Thoracic aorta (tissue), 2 donors: ENCODE data around the gene RECK. TPM values are rescaled to one million over a fixed set of nuclear protein-coding genes. Genes with fewer than 3 reads are reported as not detected.
"Not testable (repeated sequence)": the region's sequence is repeated elsewhere in the genome, so short reads cannot be mapped to it uniquely, and the experiment has no call there.

Experiments used
- ATAC-seq: fragments of 150-250 bp; one replicate; pipeline ENCODE4 v1.8.0; 2017; ENCODE audit warnings: low read depth; ENCODE audit not compliant: insufficient number of reproducible peaks, low FRiP score
- DNase-seq: peaks from one replicate; pipeline ENCODE4 v3.0.0-alpha.2; 2020; ENCODE audit warnings: low spot score
- H3K27ac ChIP-seq, 2 donors: fragments of 200-600 bp; sonication (generic); 1 replicate in 1 of 2; 2 replicates in 1 of 2; pipeline ENCODE4 v1.5.1; 2016; ENCODE audit warnings: mild to moderate bottlenecking in 2 of 2, moderate library complexity in 2 of 2
- H3K27me3 ChIP-seq: fragments of 200-600 bp; sonication (generic); replicated peaks from 2 replicates; pipeline ENCODE4 v1.6.0; 2016; ENCODE audit warnings: mild to moderate bottlenecking; ENCODE audit not compliant: insufficient read depth
- H3K36me3 ChIP-seq: fragments of 200-600 bp; sonication (generic); one replicate; pipeline ENCODE4 v1.5.1; 2016
- H3K4me1 ChIP-seq, 2 donors: fragments of 200-600 bp; sonication (generic); 1 replicate in 1 of 2; 2 replicates in 1 of 2; pipeline versions ENCODE4 v1.5.1 to v1.6.0; 2016; ENCODE audit warnings: low read depth in 2 of 2, mild to moderate bottlenecking in 1 of 2; ENCODE audit not compliant: control insufficient read depth in 1 of 2
- H3K4me3 ChIP-seq: fragments of 200-600 bp; sonication (generic); 2 replicates; pipeline ENCODE4 v1.5.1; 2016; ENCODE audit warnings: mild to moderate bottlenecking
- H3K9me3 ChIP-seq: fragments of 200-600 bp; sonication (generic); 2 replicates; pipeline ENCODE4 v1.5.1; 2016
- total RNA-seq, 2 donors: library from RNA; depleted of rRNA; stranded (reverse); fragments of >200 nt; gene quantifications; one replicate each; pipeline versions ENCODE4 v1.1.0 to v1.2.3, GENCODE V29; 2016
- TF ChIP-seq, protein P1 (sequence below): fragments of 200-600 bp; sonication (generic); IDR thresholded peaks from one replicate; pipeline ENCODE4 v1.5.1; 2019; ENCODE audit warnings: antibody characterized with exemption

The RECK gene
- total RNA-seq, 2 donors from 2014 or later, result 19.8 to 30.5 TPM

DNA sequence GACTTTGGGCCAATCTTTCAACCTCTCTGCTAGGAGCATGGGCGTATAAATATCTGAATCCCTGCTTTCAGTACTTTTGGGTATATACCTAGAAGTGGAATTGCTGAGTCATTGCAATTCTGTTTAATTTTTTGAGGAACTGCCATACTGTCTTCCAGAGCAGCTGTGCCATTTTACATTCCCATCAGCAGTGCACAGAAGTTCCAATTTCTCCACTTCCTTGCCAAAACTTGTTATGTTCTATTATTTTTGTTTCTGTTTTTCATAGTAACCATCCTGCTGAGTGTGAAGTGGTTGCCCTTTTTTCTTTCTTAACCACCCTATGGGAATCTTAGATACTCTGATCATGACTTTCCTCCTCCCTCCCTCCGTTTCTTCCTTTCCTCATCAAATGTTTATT, 121.4 kb downstream of the RECK start:
- TF ChIP-seq, protein P1, sequence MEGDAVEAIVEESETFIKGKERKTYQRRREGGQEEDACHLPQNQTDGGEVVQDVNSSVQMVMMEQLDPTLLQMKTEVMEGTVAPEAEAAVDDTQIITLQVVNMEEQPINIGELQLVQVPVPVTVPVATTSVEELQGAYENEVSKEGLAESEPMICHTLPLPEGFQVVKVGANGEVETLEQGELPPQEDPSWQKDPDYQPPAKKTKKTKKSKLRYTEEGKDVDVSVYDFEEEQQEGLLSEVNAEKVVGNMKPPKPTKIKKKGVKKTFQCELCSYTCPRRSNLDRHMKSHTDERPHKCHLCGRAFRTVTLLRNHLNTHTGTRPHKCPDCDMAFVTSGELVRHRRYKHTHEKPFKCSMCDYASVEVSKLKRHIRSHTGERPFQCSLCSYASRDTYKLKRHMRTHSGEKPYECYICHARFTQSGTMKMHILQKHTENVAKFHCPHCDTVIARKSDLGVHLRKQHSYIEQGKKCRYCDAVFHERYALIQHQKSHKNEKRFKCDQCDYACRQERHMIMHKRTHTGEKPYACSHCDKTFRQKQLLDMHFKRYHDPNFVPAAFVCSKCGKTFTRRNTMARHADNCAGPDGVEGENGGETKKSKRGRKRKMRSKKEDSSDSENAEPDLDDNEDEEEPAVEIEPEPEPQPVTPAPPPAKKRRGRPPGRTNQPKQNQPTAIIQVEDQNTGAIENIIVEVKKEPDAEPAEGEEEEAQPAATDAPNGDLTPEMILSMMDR, result no peak
- H3K27me3 ChIP-seq, result no peaks in the 10 kb centered on the region
- DNase-seq, result no peak
- H3K27ac ChIP-seq, result peak overlapping the region; percentile 69 to 77
- peaks cover 6% of the 10 kb centered on the region for H3K36me3 ChIP-seq
- H3K4me3 ChIP-seq, result no peak overlapping the region
- ATAC-seq, result no peak
- H3K4me1 ChIP-seq, result peaks cover 16 to 59% of the 10 kb centered on the region in 2 donors
- H3K9me3 ChIP-seq, result no peaks in the 10 kb centered on the region

DNA sequence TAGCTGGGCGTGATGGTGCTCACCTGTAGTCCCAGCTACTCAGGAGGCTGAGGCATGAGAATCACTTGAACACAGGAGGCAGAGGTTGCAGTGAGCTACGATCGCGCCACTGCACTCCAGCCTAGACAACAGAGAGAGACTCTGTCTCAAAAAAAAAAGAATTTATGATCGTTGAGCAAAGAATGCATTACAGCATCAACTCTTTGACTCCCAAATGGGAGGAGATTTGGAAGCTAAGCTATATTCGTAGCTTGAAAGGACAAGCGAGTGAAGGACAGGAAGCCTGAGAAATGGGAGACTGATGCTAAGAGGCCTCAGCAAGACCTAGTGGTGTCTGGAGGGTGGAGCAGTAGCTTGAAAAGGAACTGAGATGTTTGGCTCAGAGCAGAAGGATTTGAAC, 122.2 kb downstream of the RECK start:
- H3K4me1 ChIP-seq, result peaks cover 22 to 67% of the 10 kb centered on the region in 2 donors
- no peak for DNase-seq
- H3K4me3 ChIP-seq, result no peak overlapping the region
- H3K36me3 ChIP-seq, result peaks cover 6% of the 10 kb centered on the region
- H3K27ac ChIP-seq, result peak overlapping the region; percentile 69 to 77
- TF ChIP-seq, protein P1, result no peak
- ATAC-seq, result no peak
- no peaks in the 10 kb centered on the region for H3K9me3 ChIP-seq
- no peaks in the 10 kb centered on the region for H3K27me3 ChIP-seq

DNA sequence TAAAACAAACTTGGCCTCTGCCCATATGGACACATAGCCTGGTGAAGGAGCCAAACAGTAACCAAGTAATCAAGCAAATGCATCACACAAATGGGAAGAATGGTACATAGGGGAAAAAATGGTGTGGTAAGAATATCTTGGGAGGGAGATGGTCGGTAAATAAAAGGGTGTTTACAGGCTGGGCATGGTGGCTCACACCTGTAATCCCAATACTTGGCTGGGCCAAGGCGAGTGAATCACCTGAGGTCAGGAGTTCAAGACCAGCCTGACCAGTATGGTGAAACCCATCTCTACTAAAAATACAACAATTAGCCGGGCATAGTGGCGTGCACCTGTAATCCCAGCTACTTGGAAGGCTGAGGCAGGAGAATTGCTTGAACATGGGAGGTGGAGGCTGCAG, 122.8 kb downstream of the RECK start:
- ATAC-seq, H3K36me3 ChIP-seq, H3K27me3 ChIP-seq, DNase-seq, H3K9me3 ChIP-seq, H3K4me3 ChIP-seq: not testable (repeated sequence)
- Histone ChIP-seq H3K27ac (peak overlapping the region; percentile 69 to 77), H3K4me1 (peaks cover 22 to 68% of the 10 kb centered on the region in 2 donors)

DNA sequence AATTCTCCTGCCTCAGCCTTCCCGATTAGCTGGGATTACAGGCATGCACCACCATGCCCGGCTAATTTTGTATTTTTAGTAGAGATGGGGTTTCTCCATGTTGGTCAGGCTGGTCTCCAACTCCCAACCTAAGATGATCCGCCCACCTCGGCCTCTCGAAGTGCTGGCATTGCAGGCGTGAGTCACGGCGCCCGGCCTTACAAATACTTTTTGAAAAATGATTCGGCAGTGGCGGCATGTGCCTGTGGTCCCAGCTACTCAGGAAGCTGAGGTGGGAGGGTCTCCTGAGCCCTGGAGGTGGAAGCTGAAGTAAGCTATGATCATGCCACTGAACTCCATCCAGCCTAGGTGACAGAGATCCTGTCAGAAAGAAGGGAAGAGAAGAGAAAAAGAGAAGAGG, 123.4 kb downstream of the RECK start:
- not testable (repeated sequence) for DNase-seq, H3K9me3 ChIP-seq, H3K27me3 ChIP-seq, H3K4me3 ChIP-seq, ATAC-seq, H3K36me3 ChIP-seq
- Histone ChIP-seq H3K27ac (peak overlapping the region; percentile 69 to 77), H3K4me1 (peaks cover 20 to 70% of the 10 kb centered on the region in 2 donors)

DNA sequence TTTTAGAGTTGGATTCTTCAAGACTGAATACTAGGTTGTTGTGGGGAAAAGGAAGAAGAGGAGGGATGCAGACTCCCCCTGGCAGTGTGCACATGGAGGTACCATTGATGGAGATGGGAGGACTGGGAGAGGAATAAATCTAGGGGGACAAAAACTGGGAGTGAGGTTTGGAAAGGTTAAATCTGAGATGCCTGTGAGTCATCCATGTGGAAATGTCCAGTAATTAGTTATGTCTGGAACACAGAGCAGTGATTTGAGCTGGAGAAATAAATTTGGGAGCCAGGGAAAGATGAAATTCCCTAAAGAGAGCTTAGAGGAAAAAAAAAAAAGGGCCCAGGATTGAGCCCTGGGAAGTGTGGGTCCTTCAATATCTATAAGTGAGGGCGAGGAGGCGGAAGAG, 124.5 kb downstream of the RECK start:
- peaks cover 24 to 77% of the 10 kb centered on the region in 2 donors for H3K4me1 ChIP-seq
- no peaks in the 10 kb centered on the region for H3K27me3 ChIP-seq
- H3K36me3 ChIP-seq, result no peaks in the 10 kb centered on the region
- DNase-seq (no peak), ATAC-seq (no peak)
- no peak overlapping the region for H3K4me3 ChIP-seq
- H3K27ac ChIP-seq, result peak overlapping the region; percentile 68 to 77
- H3K9me3 ChIP-seq, result no peaks in the 10 kb centered on the region
- TF ChIP-seq, protein P1, result no peak

DNA sequence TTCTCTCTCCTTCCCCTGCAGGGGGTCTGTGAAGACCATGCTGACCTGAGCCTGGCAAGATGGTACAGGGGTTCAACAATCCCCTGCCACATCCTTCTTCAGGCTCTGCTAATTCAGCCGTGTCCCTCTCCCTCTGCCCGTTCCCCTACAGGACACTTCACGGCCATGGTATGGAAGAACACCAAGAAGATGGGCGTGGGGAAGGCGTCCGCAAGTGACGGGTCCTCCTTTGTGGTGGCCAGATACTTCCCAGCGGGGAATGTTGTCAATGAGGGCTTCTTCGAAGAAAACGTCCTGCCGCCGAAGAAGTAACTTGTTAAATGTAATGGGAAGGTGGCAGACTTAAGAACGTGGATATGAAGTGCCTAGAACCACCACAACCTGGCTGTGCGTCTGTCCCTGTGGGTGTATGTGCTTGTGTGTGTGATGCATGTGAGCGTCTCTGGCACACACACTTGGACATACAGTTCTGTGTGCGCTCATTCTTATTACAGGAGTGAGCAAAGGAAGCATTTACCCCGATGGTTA, 125.6 kb downstream of the RECK start:
- no peak for DNase-seq
- peak overlapping the region; percentile 75 to 77 for H3K27ac ChIP-seq

More for the DNA sequence above, 125.6 kb downstream of the RECK start:
- TF ChIP-seq, protein P1, result no peak
- no peaks in the 10 kb centered on the region for H3K36me3 ChIP-seq
- no peaks in the 10 kb centered on the region for H3K27me3 ChIP-seq
- H3K9me3 ChIP-seq, result no peaks in the 10 kb centered on the region
- H3K4me1 ChIP-seq, result peaks cover 24 to 77% of the 10 kb centered on the region in 2 donors
- ATAC-seq, result no peak
- no peak overlapping the region for H3K4me3 ChIP-seq
